Activated CD8-positive, alpha-beta memory T cell treated with anti-CD3 and anti-CD28 coated beads for 4 hours (primary cell): ENCODE data around the gene MTMR3.

Experiments
- DNase-seq, 2 donors: peaks; one replicate each; pipeline ENCODE4 v3.0.0-alpha.2; 2020; ENCODE audit warnings: low read depth in 2 of 2

The MTMR3 gene

GRCh38 chr22:30027169-30027568 is 144.2 kb downstream of the MTMR3 start:
- no peak for DNase-seq

GRCh38 chr22:30027791-30028190 is 144.8 kb downstream of the MTMR3 start:
- no peak for DNase-seq

GRCh38 chr22:30028731-30029130 is 145.8 kb downstream of the MTMR3 start:
- no peak for DNase-seq

GRCh38 chr22:30029512-30029911 is 146.5 kb downstream of the MTMR3 start:
- no peak for DNase-seq

- no peak for DNase-seq
These were observed 147.4 kb downstream of the MTMR3 start for GRCh38 chr22:30030329-30030728.

- DNase-seq = no peak
These were observed 148.4 kb downstream of the MTMR3 start for GRCh38 chr22:30031328-30031727.

GRCh38 chr22:30031764-30032455 is 148.9 kb downstream of the MTMR3 start:
- DNase-seq = no peak

- no peak for DNase-seq
These were observed 150.2 kb downstream of the MTMR3 start for GRCh38 chr22:30033137-30033536.

- DNase-seq = no peak
These were observed 150.9 kb downstream of the MTMR3 start for GRCh38 chr22:30033901-30034300.

GRCh38 chr22:30036656-30037055 is 153.7 kb downstream of the MTMR3 start:
- no peak for DNase-seq

- DNase-seq = no peak
These were observed 155.2 kb downstream of the MTMR3 start for GRCh38 chr22:30038219-30038618.

- no peak for DNase-seq
These were observed 157.7 kb downstream of the MTMR3 start for GRCh38 chr22:30040499-30041260.

GRCh38 chr22:30041475-30041874 is 158.5 kb downstream of the MTMR3 start:
- no peak for DNase-seq

GRCh38 chr22:30041881-30042280 is 158.9 kb downstream of the MTMR3 start:
- no peak for DNase-seq

- DNase-seq = no peak
These were observed 160.2 kb downstream of the MTMR3 start for GRCh38 chr22:30043161-30043560.

GRCh38 chr22:30044369-30044768 is 161.4 kb downstream of the MTMR3 start:
- DNase-seq = no peak

- no peak for DNase-seq
These were observed 162.0 kb downstream of the MTMR3 start for GRCh38 chr22:30044881-30045493.

- no peak for DNase-seq
These were observed 162.5 kb downstream of the MTMR3 start for GRCh38 chr22:30045494-30045887.

GRCh38 chr22:30045901-30046715 is 163.1 kb downstream of the MTMR3 start:
- DNase-seq = no peak

GRCh38 chr22:30046716-30047363 is 163.9 kb downstream of the MTMR3 start:
- no peak for DNase-seq

- no peak for DNase-seq
These were observed 164.4 kb downstream of the MTMR3 start for GRCh38 chr22:30047364-30047738.

GRCh38 chr22:30048681-30049080 is 165.7 kb downstream of the MTMR3 start:
- no peak for DNase-seq
